ENCODE measurements around the gene ZFAND3. TPM values are rescaled to one million over a fixed set of nuclear protein-coding genes. Genes with fewer than 3 reads are reported as not detected.
"Not testable (repeated sequence)": the region's sequence is repeated elsewhere in the genome, so short reads cannot be mapped to it uniquely, and the experiment has no call there.

Gene ZFAND3
- polyA plus RNA-seq, 2 of the 4 experiments (the other 2 are of a cell fraction), result 12.0 to 50.0 TPM

GRCh38 chr6:37954791-37955190 lies 135.3 kb downstream of the ZFAND3 start (continued):
- no peak for TF ChIP-seq HMGXB4 (CRISPR knock-in tag; IDR thresholded peaks at IDR 0.05; ENCODE audit: borderline replicate concordance)

- ATAC-seq (no peak), DNase-seq (ENCODE audit: low read depth in 1 of 2, low spot score in 1 of 2) (no peak)
- POLR2A ChIA-PET, result no interaction called here
Measured at GRCh38 chr6:37956711-37957275, 137.3 kb downstream of the ZFAND3 start.

GRCh38 chr6:37959061-37959460 lies 139.5 kb downstream of the ZFAND3 start:
- TF ChIP-seq MAZ (IDR thresholded peaks at IDR 0.05; ENCODE audit: borderline replicate concordance, low read depth, low read length), result no peak
- no peak for TF ChIP-seq ATOH8 (CRISPR knock-in tag; IDR thresholded peaks at IDR 0.05; ENCODE audit: low read depth)
- no peak for TF ChIP-seq BCL3 (IDR thresholded peaks at IDR 0.05)
- H3K4me1 ChIP-seq, result no peaks in the 10 kb centered on the region
- ChIA-PET POLR2A (no interaction called here), CTCF (no interaction called here)
- ATAC-seq (no peak), FAIRE-seq (no peak), DNase-seq (ENCODE audit: low read depth in 1 of 2, low spot score in 1 of 2) (no peak)
- H3K9me3 ChIP-seq, result no peaks in the 10 kb centered on the region
- H3K4me2 ChIP-seq, result no peak overlapping the region
- H3K4me3 ChIP-seq, result no peak overlapping the region
- no peak overlapping the region for H3K27ac ChIP-seq
- 89% methylated on average over 3 of the region's 3 CpGs for WGBS (ENCODE audit: missing lambda C conversion rate)

More at GRCh38 chr6:37956711-37957275, 137.3 kb downstream of the ZFAND3 start:
- no peak overlapping the region for H3K4me2 ChIP-seq
- whole genome bisulfite sequencing (ENCODE audit: missing lambda C conversion rate), result 73% methylated on average over 5 of the region's 5 CpGs
- H3K27ac ChIP-seq, result no peak overlapping the region
- H3K9me3 ChIP-seq, result no peaks in the 10 kb centered on the region
- H3K4me1 ChIP-seq, result no peaks in the 10 kb centered on the region
- CTCF ChIA-PET, result no interaction called here
- FAIRE-seq, result no peak
- H3K4me3 ChIP-seq, result no peak overlapping the region
- TF ChIP-seq POLR2A (IDR thresholded peaks at IDR 0.05; ENCODE audit: low read length) (no peak), FOXS1 (CRISPR knock-in tag; IDR thresholded peaks at IDR 0.05) (no peak), GATA3 (IDR thresholded peaks at IDR 0.05; ENCODE audit: borderline replicate concordance) (no peak)

GRCh38 chr6:37960139-37960935 lies 140.8 kb downstream of the ZFAND3 start:
- CTCF ChIA-PET, result no interaction called here
- no peak overlapping the region for H3K4me2 ChIP-seq

GRCh38 chr6:37962481-37963080 lies 143.1 kb downstream of the ZFAND3 start:
- H3K4me2 ChIP-seq; DNase-seq (ENCODE audit: low read depth in 1 of 2, low spot score in 1 of 2); H3K4me1 ChIP-seq; ATAC-seq; H3K4me3 ChIP-seq; POLR2A ChIA-PET; FAIRE-seq; H3K27ac ChIP-seq; H3K9me3 ChIP-seq: not testable (repeated sequence)
- 94% methylated on average over 17 of the region's 17 CpGs for WGBS (ENCODE audit: missing lambda C conversion rate)
- CTCF ChIA-PET, result interaction anchor here (1.3 kb wide), 1 partner anchor 32 kb away, joined by 3 read pairs; no protein-coding TSS in a partner anchor

More at GRCh38 chr6:37960139-37960935, 140.8 kb downstream of the ZFAND3 start:
- H3K4me3 ChIP-seq, result no peak overlapping the region
- no peak for ATAC-seq
- 94% methylated on average over 4 of the region's 4 CpGs for WGBS (ENCODE audit: missing lambda C conversion rate)
- no peak for FAIRE-seq
- H3K27ac ChIP-seq, result no peak overlapping the region
- DNase-seq (ENCODE audit: low read depth in 1 of 2, low spot score in 1 of 2), result no peak
- no peak for TF ChIP-seq RFX5 (IDR thresholded peaks at IDR 0.05)
- no peak for TF ChIP-seq USF2 (IDR thresholded peaks at IDR 0.05)
- TF ChIP-seq HOXB5 (CRISPR knock-in tag; IDR thresholded peaks at IDR 0.05), result no peak
- TF ChIP-seq MAZ (IDR thresholded peaks at IDR 0.05; ENCODE audit: borderline replicate concordance, low read depth, low read length), result no peak
- TF ChIP-seq POLR2A (IDR thresholded peaks at IDR 0.05; ENCODE audit: low read length), result no peak
- no peak for TF ChIP-seq PBX3 (IDR thresholded peaks at IDR 0.05)
- no peak for TF ChIP-seq HOXB13 (CRISPR knock-in tag; IDR thresholded peaks at IDR 0.05; ENCODE audit: low read depth)
- TF ChIP-seq RCOR1 (IDR thresholded peaks at IDR 0.05; ENCODE audit: low read depth, low read length), result no peak
- H3K9me3 ChIP-seq, result no peaks in the 10 kb centered on the region
- POLR2A ChIA-PET, result no interaction called here
- H3K4me1 ChIP-seq, result peaks cover 2% of the 10 kb centered on the region; the same call in 1 of the 3 replicates

Measured in A549 (cell line).